ENCODE data around the gene UNC80.

- TF ChIP-seq CTCF (IDR thresholded peaks at IDR 0.05) (no peak), POLR2A (IDR thresholded peaks at IDR 0.05) (no peak), POLR2AphosphoS5 (IDR thresholded peaks at IDR 0.05) (no peak)
Observed at GRCh38 chr2:209942426-209942825, 170.8 kb downstream of the UNC80 start.

Measured in prostate gland (tissue), 2 donors.